Stimulated activated CD4-positive, alpha-beta T cell treated with anti-CD3 and anti-CD28 coated beads, Interleukin-2, amount 100 ng/mL, for 24 hours (primary cell): ENCODE results near the gene FAM217B.

Experiments
- DNase-seq, 2 donors: peaks; one replicate each; pipeline ENCODE4 v3.0.0-alpha.2; 2020

FAM217B gene

GRCh38 chr20:59977086-59977485, 36.9 kb downstream of the FAM217B start:
- no peak for DNase-seq

- no peak for DNase-seq
Observed at GRCh38 chr20:59983076-59983475, 42.9 kb downstream of the FAM217B start.

- DNase-seq = no peak
Observed at GRCh38 chr20:59984541-59984940, 44.4 kb downstream of the FAM217B start.

GRCh38 chr20:59985164-59985563, 45.0 kb downstream of the FAM217B start:
- no peak for DNase-seq

GRCh38 chr20:59985864-59986263, 45.7 kb downstream of the FAM217B start:
- DNase-seq = no peak

- DNase-seq = no peak
Observed at GRCh38 chr20:59987135-59987534, 46.9 kb downstream of the FAM217B start.

GRCh38 chr20:59988141-59988540, 48.0 kb downstream of the FAM217B start:
- DNase-seq = no peak

- DNase-seq = no peak
Observed at GRCh38 chr20:59992526-59993084, 52.4 kb downstream of the FAM217B start.

- no peak for DNase-seq
Observed at GRCh38 chr20:59993736-59994430, 53.7 kb downstream of the FAM217B start.

- no peak for DNase-seq
Observed at GRCh38 chr20:59994697-59995122, 54.5 kb downstream of the FAM217B start.

- no peak for DNase-seq
Observed at GRCh38 chr20:59996108-59996507, 55.9 kb downstream of the FAM217B start.

- DNase-seq = no peak
Observed at GRCh38 chr20:59997896-59998295, 57.7 kb downstream of the FAM217B start.
